HL-60/S4 treated with phorbol 12-myristate 13-acetate at 8.2 ng/mL for 4 days and 3 days (cell line): Measurements from ENCODE around the gene OTOS.

Experiments used
- in situ Hi-C: fragments of 300-500 bp; cut with MboI; formaldehyde crosslinking; loops from 2 replicates; pipeline ENCODE4 v1.15.0; 2022; ENCODE audit warnings: low sequenced_read_pairs

The OTOS gene

GRCh38 chr2:240137596-240138253 is 2.7 kb downstream of the OTOS start:
- in situ Hi-C loops = no loop called here

- in situ Hi-C loops = no loop called here
Observed at GRCh38 chr2:240136671-240137292, 3.7 kb downstream of the OTOS start.

GRCh38 chr2:240136013-240136670 is 4.3 kb downstream of the OTOS start, which contains the start of gene COPS9:
COPS9 (minus strand) TSS chr2:240136305; CDS start chr2:240136284, 21 bp downstream.
- in situ Hi-C loops = no loop called here

- in situ Hi-C loops = no loop called here
Observed at GRCh38 chr2:240135706-240136012, 4.8 kb downstream of the OTOS start.

GRCh38 chr2:240134956-240135520 is 5.4 kb downstream of the OTOS start:
- in situ Hi-C loops = no loop called here

GRCh38 chr2:240134466-240134865 is 6.0 kb downstream of the OTOS start:
- in situ Hi-C loops = no loop called here

GRCh38 chr2:240133401-240133800 is 7.1 kb downstream of the OTOS start:
- in situ Hi-C loops = no loop called here

- in situ Hi-C loops = no loop called here
Observed at GRCh38 chr2:240132651-240132980, 7.8 kb downstream of the OTOS start.

- in situ Hi-C loops = no loop called here
Observed at GRCh38 chr2:240131941-240132650, 8.4 kb downstream of the OTOS start.

GRCh38 chr2:240131296-240131695 is 9.2 kb downstream of the OTOS start:
- in situ Hi-C loops = no loop called here

- in situ Hi-C loops = no loop called here
Observed at GRCh38 chr2:240130393-240131195, 9.9 kb downstream of the OTOS start.

GRCh38 chr2:240129731-240130392 is 10.6 kb downstream of the OTOS start:
- in situ Hi-C loops = no loop called here

GRCh38 chr2:240129311-240129710 is 11.1 kb downstream of the OTOS start:
- in situ Hi-C loops = no loop called here

- in situ Hi-C loops = no loop called here
Observed at GRCh38 chr2:240128608-240129145, 11.8 kb downstream of the OTOS start.

- in situ Hi-C loops = no loop called here
Observed at GRCh38 chr2:240127911-240128607, 12.4 kb downstream of the OTOS start.

- in situ Hi-C loops = no loop called here
Observed at GRCh38 chr2:240127191-240127750, 13.2 kb downstream of the OTOS start.

GRCh38 chr2:240126731-240127130 is 13.7 kb downstream of the OTOS start:
- in situ Hi-C loops = no loop called here

- in situ Hi-C loops = no loop called here
Observed at GRCh38 chr2:240125742-240126141, 14.7 kb downstream of the OTOS start.

GRCh38 chr2:240124651-240125030 is 15.8 kb downstream of the OTOS start:
- in situ Hi-C loops = no loop called here
